HL-60 (cell line): Measurements from ENCODE around the gene RHOJ.

Experiments
- DNase-seq, 2 experiments: peaks; one replicate each; pipeline ENCODE4 v3.0.0-alpha.2; 2010 to 2020; ENCODE audit warnings: low read depth in 1 of 2, low spot score in 1 of 2
- H3K27ac ChIP-seq: fragments of 250-450 bp; sonication (Bioruptor Pico); replicated peaks from 2 replicates; pipeline ENCODE4 v1.5.1; 2020; ENCODE audit warnings: mild to moderate bottlenecking, moderate library complexity
- H3K27me3 ChIP-seq: fragments of 250-450 bp; sonication (Bioruptor Pico); 2 replicates; pipeline ENCODE4 v1.5.1; 2021; ENCODE audit warnings: mild to moderate bottlenecking, moderate library complexity; ENCODE audit not compliant: insufficient read depth, poor library complexity, severe bottlenecking
- H3K4me3 ChIP-seq: replicated peaks from 2 replicates; pipeline ENCODE4 v1.5.1; 2011; ENCODE audit warnings: mild to moderate bottlenecking, control low read depth, low read length; ENCODE audit not compliant: insufficient read depth
- CTCF ChIP-seq: IDR thresholded peaks from one replicate; pipeline ENCODE4 v1.5.1; 2011; ENCODE audit warnings: low read length, control low read depth, inconsistent platforms; ENCODE audit not compliant: insufficient read depth
- GABPA ChIP-seq: IDR thresholded peaks from 2 replicates; pipeline ENCODE4 v1.6.1; 2012; ENCODE audit warnings: low read depth
- POLR2AphosphoS5 ChIP-seq: IDR thresholded peaks from 2 replicates; pipeline ENCODE4 v1.6.1; 2012; ENCODE audit warnings: low read depth
- REST ChIP-seq: IDR thresholded peaks from 2 replicates; pipeline ENCODE4 v1.6.1; 2012; ENCODE audit warnings: low read depth; ENCODE audit not compliant: insufficient replicate concordance
- SPI1 ChIP-seq: IDR thresholded peaks from 2 replicates; pipeline ENCODE4 v1.6.1; 2012; ENCODE audit warnings: low read depth, mild to moderate bottlenecking, borderline replicate concordance

The RHOJ gene

DNA sequence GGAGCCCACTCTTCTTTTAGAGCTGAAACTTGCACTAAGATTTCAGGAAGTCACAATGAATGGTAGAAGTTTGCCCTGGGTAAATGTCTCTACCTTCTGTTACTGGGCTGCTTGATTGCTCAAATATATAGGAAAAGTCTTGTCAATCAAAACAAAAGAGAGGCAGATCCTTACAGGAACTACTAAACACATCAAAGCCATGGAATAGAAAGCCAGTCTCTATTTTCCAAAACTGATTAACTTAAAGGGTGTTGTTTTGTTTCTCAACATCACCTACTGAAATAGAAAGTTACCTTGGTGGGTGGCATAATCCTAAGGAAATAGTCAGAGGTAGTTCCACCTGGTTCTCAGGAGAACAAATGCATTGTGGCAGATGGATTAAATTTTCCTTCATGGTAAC, 114.6 kb downstream of the RHOJ start, which contains the start of gene GPHB5:
Gene GPHB5 (minus strand): TSS at position 101 of the 400 bp plus-strand sequence. CDS start 1,086 bp downstream, outside the sequence.
- no peak within 1 kb of the TSS for H3K27ac ChIP-seq
- H3K27me3 ChIP-seq: peaks cover 2% of the 10 kb centered on the region
- no peak within 1 kb of the TSS for H3K4me3 ChIP-seq
- no peak for DNase-seq
- no peak for TF ChIP-seq CTCF
- no peak for TF ChIP-seq REST
- TF ChIP-seq GABPA: no peak
- TF ChIP-seq SPI1: no peak
- TF ChIP-seq POLR2AphosphoS5: no peak

DNA sequence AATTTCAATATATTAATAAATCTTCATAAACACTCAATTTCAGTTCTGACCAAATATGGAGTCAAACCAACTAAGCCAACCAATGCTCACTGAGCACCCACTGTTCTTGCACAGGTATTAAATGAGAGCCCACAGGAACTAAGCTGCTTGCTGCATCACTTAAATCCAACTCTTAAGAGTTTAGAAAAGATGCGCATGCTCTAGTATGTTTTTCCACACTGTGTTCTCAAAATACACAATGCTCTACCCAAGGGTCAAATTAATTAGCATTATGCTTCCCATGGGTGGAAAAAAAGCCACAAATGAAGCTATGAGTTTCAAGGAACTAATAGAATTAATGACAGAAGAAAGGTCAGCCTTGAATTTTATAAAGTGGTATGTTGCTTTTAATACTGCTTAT, 118.2 kb downstream of the RHOJ start:
- TF ChIP-seq CTCF (no peak), SPI1 (no peak), POLR2AphosphoS5 (no peak), GABPA (no peak), REST (no peak)
- H3K4me3 ChIP-seq: no peak overlapping the region
- H3K27me3 ChIP-seq: peaks cover 2% of the 10 kb centered on the region
- no peak overlapping the region for H3K27ac ChIP-seq
- no peak for DNase-seq

- H3K4me3 ChIP-seq: no peak overlapping the region
Measured at GRCh38 chr14:63322897-63323573, 118.8 kb downstream of the RHOJ start.

More at GRCh38 chr14:63322897-63323573, 118.8 kb downstream of the RHOJ start:
- Histone ChIP-seq H3K27ac (no peak overlapping the region), H3K27me3 (peaks cover 2% of the 10 kb centered on the region)
- DNase-seq: no peak
- TF ChIP-seq REST: no peak
- no peak for TF ChIP-seq GABPA
- TF ChIP-seq POLR2AphosphoS5: no peak
